ENCODE measurements around the gene KANK4.

Gene KANK4

DNA sequence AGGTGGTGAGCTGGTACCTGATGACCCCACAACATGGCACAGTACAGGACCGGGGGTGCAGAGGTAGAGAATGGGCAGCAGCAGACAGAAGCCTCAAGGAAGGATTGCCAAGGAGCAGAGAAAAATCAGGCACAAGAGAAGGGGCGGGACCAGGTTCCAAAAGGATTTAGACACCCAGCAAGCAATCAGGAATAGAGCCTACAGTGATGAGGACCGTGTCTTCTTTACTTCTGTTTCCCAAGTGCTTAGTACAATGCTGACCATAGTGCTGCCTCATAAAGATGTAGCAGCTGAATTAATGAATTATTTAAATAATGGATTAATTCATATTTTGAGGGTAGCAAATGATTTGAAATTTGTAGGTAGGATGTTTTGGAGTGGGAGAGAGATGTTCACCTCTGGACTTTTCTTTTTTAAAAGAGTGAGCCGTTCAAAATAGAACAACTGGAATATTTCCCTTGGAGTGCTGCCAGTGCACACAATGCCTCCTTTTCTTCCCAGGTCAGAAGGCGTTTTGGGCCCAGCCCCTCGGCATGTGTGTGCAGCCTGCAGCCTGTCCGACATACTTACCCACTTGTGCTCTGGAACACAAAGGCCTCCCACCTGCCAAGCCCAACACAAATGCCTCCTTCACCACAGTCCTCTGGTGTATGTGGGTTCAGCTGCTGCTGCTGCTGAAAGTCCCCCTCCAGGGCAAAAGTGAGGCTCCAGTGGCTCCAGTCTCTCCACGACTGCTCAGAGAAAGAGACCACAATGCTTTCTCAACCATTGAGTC lies 19.6 kb downstream of the KANK4 start:
- no peak overlapping the region for H3K4me3 Mint-ChIP-seq
- no peak overlapping the region for H3K27ac Mint-ChIP-seq
- no peaks in the 10 kb centered on the region for H3K27me3 Mint-ChIP-seq
- no peaks in the 10 kb centered on the region for H3K9me3 Mint-ChIP-seq
- H3K36me3 Mint-ChIP-seq (ENCODE audit: low read depth), result no peaks in the 10 kb centered on the region
- peaks cover 11% of the 10 kb centered on the region for H3K4me1 Mint-ChIP-seq (ENCODE audit: low read depth)

DNA sequence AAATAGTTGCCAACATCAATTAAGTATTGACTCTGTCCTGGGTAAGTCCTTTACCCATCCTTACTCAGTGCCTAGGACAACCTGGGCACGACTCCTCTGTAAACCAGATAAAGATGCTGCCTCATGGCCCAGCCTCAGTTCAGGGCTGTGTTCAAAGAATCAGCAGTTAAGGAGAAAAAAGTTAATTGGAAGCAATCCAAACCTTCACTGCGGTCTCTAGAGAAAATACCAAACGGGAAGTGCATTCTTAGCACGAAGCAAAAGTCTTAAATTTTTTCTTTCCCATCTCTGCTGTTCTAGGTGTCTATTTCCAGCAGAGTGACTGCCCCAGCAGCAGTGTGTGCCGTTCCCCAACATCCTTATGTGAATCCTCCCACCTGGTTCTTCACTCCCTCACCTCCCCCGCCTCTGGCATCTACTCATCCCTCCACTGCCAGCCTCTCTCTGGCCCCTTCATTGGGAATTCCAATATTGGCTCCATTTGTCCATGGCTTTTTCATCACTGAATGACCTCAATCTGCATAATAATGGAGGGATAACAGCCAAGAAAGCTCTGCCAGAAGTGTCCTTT lies 23.2 kb downstream of the KANK4 start:
- Mint-ChIP-seq H3K36me3 (ENCODE audit: low read depth) (no peaks in the 10 kb centered on the region), H3K9me3 (no peaks in the 10 kb centered on the region), H3K4me3 (peak overlapping the region; percentile 5), H3K27ac (peak overlapping the region; percentile 63), H3K27me3 (no peaks in the 10 kb centered on the region), H3K4me1 (ENCODE audit: low read depth) (peaks cover 11% of the 10 kb centered on the region)

DNA sequence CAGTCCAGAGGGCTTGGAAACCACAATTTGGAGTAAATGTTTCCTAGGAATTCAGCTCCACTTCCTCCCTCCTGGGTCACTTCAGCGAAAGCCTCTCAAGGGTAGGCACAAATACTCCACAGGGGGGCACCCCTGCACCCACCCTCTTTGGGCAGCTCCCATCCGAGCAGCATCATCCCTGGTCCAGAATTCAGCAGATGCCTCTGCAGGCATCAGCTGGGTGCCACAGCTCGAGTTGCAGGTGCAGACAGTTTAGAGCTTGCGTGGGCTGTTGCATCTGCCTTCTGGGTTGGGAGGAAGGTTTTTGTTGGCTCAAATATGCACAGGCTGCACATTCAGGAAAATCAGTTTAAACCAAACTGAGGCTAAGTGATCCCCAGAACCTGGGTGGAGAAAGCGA lies 25.0 kb downstream of the KANK4 start:
- H3K4me3 Mint-ChIP-seq, result no peak overlapping the region
- H3K4me1 Mint-ChIP-seq (ENCODE audit: low read depth), result peaks cover 11% of the 10 kb centered on the region
- no peaks in the 10 kb centered on the region for H3K27me3 Mint-ChIP-seq
- no peak overlapping the region for H3K27ac Mint-ChIP-seq
- no peaks in the 10 kb centered on the region for H3K36me3 Mint-ChIP-seq (ENCODE audit: low read depth)
- H3K9me3 Mint-ChIP-seq, result no peaks in the 10 kb centered on the region

DNA sequence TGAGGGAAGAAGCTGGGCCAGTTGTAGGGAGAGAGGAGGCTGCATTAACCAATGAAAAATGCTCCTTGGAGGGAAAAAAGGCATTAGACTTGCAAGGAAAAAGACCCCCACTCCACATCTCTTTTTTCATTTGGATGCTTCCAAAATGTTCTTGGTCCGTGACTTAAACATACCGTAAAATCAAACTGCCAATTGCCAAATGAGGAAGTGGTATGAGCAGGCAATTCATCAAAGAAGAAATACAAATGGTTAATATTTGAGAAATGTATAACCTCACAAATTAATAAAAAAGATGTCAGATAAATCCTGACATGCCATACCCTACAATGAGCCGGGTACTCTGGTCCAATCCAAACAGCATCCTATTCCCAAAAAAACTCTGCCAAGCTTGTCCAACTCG lies 30.6 kb downstream of the KANK4 start:
- H3K27me3 Mint-ChIP-seq, result peaks cover 15% of the 10 kb centered on the region
- H3K27ac Mint-ChIP-seq, result no peak overlapping the region
- no peaks in the 10 kb centered on the region for H3K4me1 Mint-ChIP-seq (ENCODE audit: low read depth)
- no peak overlapping the region for H3K4me3 Mint-ChIP-seq
- H3K36me3 Mint-ChIP-seq (ENCODE audit: low read depth), result no peaks in the 10 kb centered on the region
- H3K9me3 Mint-ChIP-seq, result no peaks in the 10 kb centered on the region

DNA sequence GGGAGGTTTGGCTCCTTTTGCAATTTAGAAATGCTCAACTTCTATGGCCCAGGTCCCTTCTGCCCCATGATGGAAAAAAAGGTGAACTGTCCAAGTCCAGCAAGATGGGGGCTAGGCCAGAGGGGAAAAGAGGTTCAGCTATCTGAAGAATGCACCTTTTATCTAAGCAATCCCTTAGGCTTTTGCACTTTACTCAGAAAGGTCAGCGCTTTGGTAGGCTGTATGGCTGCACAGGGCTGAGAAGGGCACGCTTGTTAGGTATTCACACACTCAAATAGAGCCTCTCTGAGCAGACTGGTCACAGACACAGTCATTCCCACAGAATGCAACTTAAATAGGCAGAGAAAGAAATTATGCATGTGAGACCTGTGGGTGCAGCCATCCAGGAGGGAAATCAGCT lies 31.0 kb downstream of the KANK4 start:
- Mint-ChIP-seq H3K9me3 (no peaks in the 10 kb centered on the region), H3K27me3 (peaks cover 15% of the 10 kb centered on the region), H3K36me3 (ENCODE audit: low read depth) (no peaks in the 10 kb centered on the region), H3K27ac (no peak overlapping the region), H3K4me1 (ENCODE audit: low read depth) (no peaks in the 10 kb centered on the region), H3K4me3 (no peak overlapping the region)

DNA sequence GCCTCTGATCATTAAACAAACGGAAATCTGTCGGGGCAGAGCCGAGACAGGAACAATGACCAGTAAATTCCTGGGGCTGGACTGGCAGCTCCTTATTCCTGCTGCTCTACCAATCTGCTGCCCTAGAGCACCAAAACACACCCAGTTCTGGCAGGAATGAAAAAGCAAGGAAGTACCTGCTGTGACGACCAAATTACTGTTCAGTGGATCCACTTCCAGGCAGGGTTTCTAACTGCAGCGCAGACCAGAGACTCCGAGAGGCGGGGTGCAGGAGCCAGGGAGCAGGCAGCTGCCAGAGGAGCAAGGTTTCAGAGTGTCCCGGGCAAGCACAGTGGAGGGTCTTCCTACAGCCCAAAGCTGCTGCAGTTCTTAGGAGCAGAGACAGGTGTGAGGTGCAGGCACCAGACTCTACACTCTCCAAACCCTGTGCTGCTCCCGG lies 32.4 kb downstream of the KANK4 start:
- Mint-ChIP-seq H3K9me3 (no peaks in the 10 kb centered on the region), H3K27me3 (peaks cover 15% of the 10 kb centered on the region), H3K4me1 (ENCODE audit: low read depth) (no peaks in the 10 kb centered on the region), H3K27ac (no peak overlapping the region), H3K4me3 (no peak overlapping the region), H3K36me3 (ENCODE audit: low read depth) (no peaks in the 10 kb centered on the region)

DNA sequence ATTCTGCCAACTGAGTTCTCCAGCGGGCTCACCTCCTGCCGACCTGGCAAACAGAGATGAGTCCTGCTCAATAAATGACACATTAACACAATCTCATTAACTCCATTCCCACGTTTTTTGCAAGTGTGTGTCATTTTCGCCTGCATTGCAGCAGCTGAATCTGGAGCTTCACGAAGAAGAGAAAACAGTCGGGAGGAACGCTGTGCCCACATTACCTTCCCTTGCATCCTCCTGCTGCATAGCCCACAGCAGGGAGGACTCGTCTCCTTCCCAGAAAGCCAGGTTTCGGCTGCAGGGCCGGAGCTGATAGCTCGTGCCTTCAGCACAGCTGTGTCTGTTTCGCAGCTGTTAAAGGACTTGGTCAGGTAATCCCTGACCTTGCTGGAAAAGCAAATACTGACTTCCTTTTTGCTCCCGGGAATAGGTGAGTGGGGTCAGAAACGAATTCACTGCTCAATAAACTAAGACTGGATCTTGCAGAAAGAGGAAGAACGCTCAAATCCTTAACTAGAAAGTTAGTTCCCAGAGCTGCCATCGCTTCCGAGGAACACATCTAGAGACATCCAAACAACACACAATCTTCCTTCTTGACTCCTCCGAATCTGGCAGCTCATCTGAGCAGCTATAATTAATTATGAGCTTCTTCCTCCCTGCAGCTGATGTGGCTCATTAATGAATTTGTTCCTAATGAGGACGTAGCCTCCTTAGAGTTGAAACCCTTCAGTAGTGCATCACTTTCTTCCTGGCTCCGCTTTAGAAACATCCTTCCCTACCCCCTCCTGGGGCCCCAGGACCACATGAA lies 33.0 kb downstream of the KANK4 start:
- no peaks in the 10 kb centered on the region for H3K4me1 Mint-ChIP-seq (ENCODE audit: low read depth)
- H3K27me3 Mint-ChIP-seq, result peaks cover 15% of the 10 kb centered on the region
- H3K36me3 Mint-ChIP-seq (ENCODE audit: low read depth), result no peaks in the 10 kb centered on the region
- no peaks in the 10 kb centered on the region for H3K9me3 Mint-ChIP-seq
- H3K27ac Mint-ChIP-seq, result no peak overlapping the region
- H3K4me3 Mint-ChIP-seq, result no peak overlapping the region

DNA sequence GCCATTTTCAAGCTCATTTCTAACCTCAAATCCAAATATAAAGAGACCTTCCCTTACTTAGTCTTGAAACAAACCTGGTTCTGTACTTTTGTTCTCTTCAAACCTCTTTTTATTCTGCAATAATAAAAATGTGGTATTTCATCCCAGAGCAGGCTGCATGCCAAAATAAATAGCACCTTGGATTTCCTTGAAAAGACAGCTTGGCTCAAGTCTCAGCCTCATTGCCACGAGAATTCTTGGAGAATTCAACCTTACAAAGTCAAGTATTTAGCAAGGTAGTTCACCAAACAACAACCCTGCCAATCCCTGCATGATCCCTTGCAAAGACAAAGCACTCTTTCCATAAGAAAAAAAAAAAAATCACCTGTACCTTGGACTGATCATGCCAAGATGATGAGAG lies 33.8 kb downstream of the KANK4 start:
- Mint-ChIP-seq H3K4me1 (ENCODE audit: low read depth) (no peaks in the 10 kb centered on the region), H3K27ac (no peak overlapping the region), H3K27me3 (peaks cover 15% of the 10 kb centered on the region), H3K36me3 (ENCODE audit: low read depth) (no peaks in the 10 kb centered on the region), H3K9me3 (no peaks in the 10 kb centered on the region), H3K4me3 (no peak overlapping the region)

DNA sequence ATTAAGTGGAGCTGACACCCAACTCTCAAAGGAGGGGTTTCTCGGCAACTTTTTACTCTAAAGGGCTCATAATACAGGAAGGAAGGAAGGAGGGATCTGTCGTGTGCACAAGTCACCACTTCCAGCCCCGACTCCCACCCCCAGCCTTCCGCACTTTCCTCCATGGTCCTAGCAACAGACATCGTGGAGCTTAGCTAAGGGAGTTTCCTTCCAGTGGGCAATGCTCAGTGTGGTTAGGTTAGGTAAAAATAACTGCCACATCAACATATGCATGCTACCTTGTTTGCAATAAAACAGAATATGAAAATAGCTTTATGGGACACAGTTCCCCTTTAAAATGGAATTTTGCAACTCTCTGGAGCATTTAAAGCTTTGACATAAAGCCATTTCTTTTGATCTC lies 35.2 kb downstream of the KANK4 start:
- no peaks in the 10 kb centered on the region for H3K36me3 Mint-ChIP-seq (ENCODE audit: low read depth)
- no peaks in the 10 kb centered on the region for H3K4me1 Mint-ChIP-seq (ENCODE audit: low read depth)
- H3K27me3 Mint-ChIP-seq, result peaks cover 15% of the 10 kb centered on the region
- no peak overlapping the region for H3K4me3 Mint-ChIP-seq
- no peaks in the 10 kb centered on the region for H3K9me3 Mint-ChIP-seq
- no peak overlapping the region for H3K27ac Mint-ChIP-seq

DNA sequence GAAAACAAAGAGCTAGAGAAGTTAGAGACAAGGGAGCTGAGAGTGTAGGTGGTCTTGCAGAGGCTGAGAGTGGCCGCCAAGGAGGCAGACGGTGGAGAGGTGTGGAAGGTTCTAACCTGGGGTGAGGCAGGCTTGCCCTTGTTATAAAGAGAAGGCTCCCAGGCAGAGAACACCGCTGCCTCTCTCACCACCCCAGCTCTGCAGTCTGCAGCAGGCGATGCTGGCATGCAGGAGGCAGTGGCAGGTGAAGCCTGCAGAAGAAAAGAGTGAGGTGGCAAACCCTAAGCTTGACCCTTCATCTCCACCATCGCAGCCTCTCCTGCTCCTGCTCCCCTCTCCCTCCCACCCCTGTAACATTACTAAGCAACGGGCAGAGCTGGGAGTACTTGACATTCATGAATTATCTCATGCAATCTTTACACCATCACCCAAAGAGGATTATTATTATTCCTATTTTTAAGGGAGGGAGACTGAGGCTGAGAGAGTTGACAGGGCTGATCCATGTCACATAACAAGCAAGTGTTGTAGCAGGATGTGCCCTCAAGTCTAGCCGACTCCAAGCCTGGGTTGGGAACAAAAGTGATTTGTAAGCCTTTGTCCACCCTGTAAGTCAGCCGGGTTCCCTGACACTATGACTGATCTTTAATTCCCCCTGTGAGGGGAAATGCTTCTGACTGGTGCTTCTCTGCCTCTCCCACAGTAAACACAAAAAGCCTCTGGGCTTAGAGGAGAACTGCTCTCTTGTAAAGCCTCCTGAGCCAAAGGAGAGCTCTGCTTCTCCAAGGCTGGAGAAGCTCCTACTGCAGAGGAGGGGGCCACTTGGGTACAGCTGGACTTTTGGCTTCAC lies 36.1 kb downstream of the KANK4 start:
- H3K4me3 Mint-ChIP-seq, result no peak overlapping the region
- H3K27me3 Mint-ChIP-seq, result peaks cover 15% of the 10 kb centered on the region
- no peaks in the 10 kb centered on the region for H3K36me3 Mint-ChIP-seq (ENCODE audit: low read depth)
- H3K27ac Mint-ChIP-seq, result no peak overlapping the region
- H3K4me1 Mint-ChIP-seq (ENCODE audit: low read depth), result no peaks in the 10 kb centered on the region
- H3K9me3 Mint-ChIP-seq, result no peaks in the 10 kb centered on the region

DNA sequence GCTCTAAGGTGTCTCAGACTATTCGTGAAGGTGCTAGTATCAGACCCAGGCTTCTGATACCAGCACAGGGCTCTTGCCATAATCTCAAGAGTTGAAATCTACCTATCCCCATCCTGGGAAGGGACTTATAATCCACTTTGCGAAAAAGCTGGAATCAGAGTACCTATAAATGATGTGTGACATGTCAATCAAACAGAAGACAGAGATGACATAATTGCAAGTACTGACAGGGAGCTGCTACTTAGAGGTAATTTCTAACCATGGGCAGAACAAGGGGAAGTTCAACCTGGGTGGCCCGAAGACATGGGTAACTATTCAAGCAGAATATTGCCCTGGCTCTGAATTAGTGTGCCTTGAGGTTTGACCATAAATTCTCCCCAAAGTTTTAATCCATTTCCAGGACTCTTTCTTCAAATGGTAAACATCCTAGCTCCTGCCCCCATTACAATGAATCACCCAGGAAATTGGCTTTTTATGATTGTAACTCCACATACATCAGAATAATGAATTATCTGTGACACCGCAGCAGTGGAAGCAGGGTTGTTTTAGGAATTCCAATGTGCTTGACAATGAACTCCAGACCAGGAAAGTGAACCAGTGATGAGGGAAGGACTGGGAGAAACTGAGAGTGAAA lies 37.2 kb downstream of the KANK4 start:
- H3K27ac Mint-ChIP-seq, result no peak overlapping the region
- H3K9me3 Mint-ChIP-seq, result peaks cover 3% of the 10 kb centered on the region
- no peaks in the 10 kb centered on the region for H3K4me1 Mint-ChIP-seq (ENCODE audit: low read depth)
- H3K36me3 Mint-ChIP-seq (ENCODE audit: low read depth), result no peaks in the 10 kb centered on the region
- peaks cover 15% of the 10 kb centered on the region for H3K27me3 Mint-ChIP-seq
- no peak overlapping the region for H3K4me3 Mint-ChIP-seq

DNA sequence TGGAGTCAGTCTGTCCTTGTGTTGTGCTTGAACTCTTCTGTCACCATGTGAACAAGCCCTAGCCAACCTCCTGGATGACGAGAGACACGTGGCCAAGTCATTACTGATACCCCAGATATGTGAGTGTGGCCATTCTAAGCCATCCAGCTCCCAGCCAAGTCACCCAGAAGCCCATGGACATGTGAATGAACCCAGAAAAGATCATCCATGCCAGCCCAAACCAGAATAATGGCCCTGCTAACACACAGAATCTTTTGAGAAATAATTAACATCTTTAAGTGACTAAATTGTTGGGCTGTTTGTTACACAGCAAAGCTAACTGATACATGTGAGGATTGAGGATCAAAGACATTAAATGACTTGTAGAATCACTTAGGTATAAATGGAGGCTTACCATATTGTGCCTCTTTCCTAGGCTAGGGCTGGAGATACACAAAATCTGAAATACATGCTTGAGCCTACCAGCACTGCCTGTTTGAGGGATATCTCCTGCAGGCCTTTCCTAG lies 38.2 kb downstream of the KANK4 start:
- no peaks in the 10 kb centered on the region for H3K4me1 Mint-ChIP-seq (ENCODE audit: low read depth)
- H3K27ac Mint-ChIP-seq, result no peak overlapping the region
- H3K27me3 Mint-ChIP-seq, result peaks cover 13% of the 10 kb centered on the region
- H3K36me3 Mint-ChIP-seq (ENCODE audit: low read depth), result no peaks in the 10 kb centered on the region
- H3K4me3 Mint-ChIP-seq, result no peak overlapping the region
- peaks cover 5% of the 10 kb centered on the region for H3K9me3 Mint-ChIP-seq

DNA sequence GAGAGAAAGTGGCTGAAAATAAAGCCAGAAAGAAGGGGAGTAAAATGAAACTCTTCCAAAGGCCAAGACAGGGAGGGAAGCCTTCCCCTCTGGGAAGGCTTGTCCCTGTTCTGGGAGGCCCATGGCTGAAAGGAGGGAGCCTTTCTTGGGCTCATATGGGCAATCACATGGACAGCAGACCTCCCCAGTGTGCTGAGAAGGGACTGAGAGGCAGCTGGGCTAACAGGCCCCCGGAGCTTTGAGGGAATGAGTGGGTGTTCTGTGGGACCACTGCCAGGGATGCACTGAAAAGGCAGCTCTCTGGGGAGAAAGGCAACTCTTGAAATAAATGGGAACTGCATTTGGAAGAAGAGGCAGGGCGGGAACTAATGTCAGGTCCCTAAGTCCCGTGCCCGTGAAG lies 39.1 kb downstream of the KANK4 start:
- H3K27me3 Mint-ChIP-seq, result peaks cover 6% of the 10 kb centered on the region
- no peak overlapping the region for H3K4me3 Mint-ChIP-seq
- H3K27ac Mint-ChIP-seq, result no peak overlapping the region
- no peaks in the 10 kb centered on the region for H3K36me3 Mint-ChIP-seq (ENCODE audit: low read depth)
- no peaks in the 10 kb centered on the region for H3K4me1 Mint-ChIP-seq (ENCODE audit: low read depth)
- H3K9me3 Mint-ChIP-seq, result peaks cover 5% of the 10 kb centered on the region

DNA sequence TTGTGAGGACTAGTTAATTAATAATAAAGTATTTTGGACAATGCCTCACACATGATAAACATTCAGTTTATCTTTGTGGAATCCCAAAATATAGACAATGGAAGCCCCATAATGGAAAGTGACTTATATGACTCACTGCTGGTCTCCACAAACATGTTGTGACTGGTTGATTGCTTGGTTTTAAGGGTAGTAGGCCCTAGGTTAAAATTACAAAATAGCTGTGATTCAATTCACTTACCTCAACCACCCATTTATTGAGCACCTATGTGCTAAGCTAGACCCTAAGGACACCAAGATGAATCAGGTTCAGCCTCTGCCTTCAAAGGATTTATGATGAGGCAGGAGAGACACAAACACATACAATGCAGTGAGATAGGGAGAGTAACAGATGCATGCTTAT lies 42.4 kb downstream of the KANK4 start:
- Mint-ChIP-seq H3K36me3 (ENCODE audit: low read depth) (no peaks in the 10 kb centered on the region), H3K4me3 (no peak overlapping the region), H3K27ac (no peak overlapping the region), H3K9me3 (peaks cover 5% of the 10 kb centered on the region), H3K27me3 (no peaks in the 10 kb centered on the region), H3K4me1 (ENCODE audit: low read depth) (peaks cover 11% of the 10 kb centered on the region)
